PC-9 (cell line): ENCODE data around the gene SLC5A5.

Source experiments
- CTCF ChIP-seq: fragments of 200-600 bp; sonication (generic); conservative IDR thresholded peaks from 2 replicates; pipeline ENCODE4 v1.6.1; 2017; ENCODE audit warnings: mixed run types, antibody characterized with exemption, mild to moderate bottlenecking, moderate library complexity
- EZH2 ChIP-seq: fragments of 200-600 bp; sonication (generic); IDR thresholded peaks from 2 replicates; pipeline ENCODE4 v1.8.0; 2017; ENCODE audit warnings: antibody characterized with exemption, low read depth

- no peak for TF ChIP-seq CTCF
- no peak for TF ChIP-seq EZH2
Observed at GRCh38 chr19:17869114-17869608, 2.6 kb upstream of the SLC5A5 start.
